Heart left ventricle (tissue), 16 donors: ENCODE data around the gene PVR. TPM values are rescaled to one million over a fixed set of nuclear protein-coding genes. Genes with fewer than 3 reads are reported as not detected.

Experiments used
- ATAC-seq, 4 donors: fragments of 200-7000 bp; cut with Tn5 transposase; one replicate each; pipeline ENCODE4 v1.9.1; 2020 to 2022; ENCODE audit warnings: moderate library complexity in 4 of 4, mild to moderate bottlenecking in 3 of 4, moderate number of reproducible peaks in 1 of 4
- DNase-seq, 5 donors: peaks; one replicate each; pipeline ENCODE4 v3.0.0-alpha.2; 2020
- H3K27ac ChIP-seq, 12 donors: fragments of 200-600 bp; sonication (generic) in 4 of 12; one replicate each; pipeline versions ENCODE4 v1.5.0 to v1.8.0; 2016 to 2022; ENCODE audit warnings: mild to moderate bottlenecking in 2 of 12
- H3K27me3 ChIP-seq, 9 donors: fragments of 200-600 bp; sonication (generic) in 2 of 9; one replicate each; pipeline versions ENCODE4 v1.5.1 to v1.8.0; 2016 to 2022; ENCODE audit warnings: mild to moderate bottlenecking in 3 of 9
- H3K36me3 ChIP-seq, 9 donors: fragments of 200-600 bp; sonication (generic) in 2 of 9; one replicate each; pipeline versions ENCODE4 v1.5.0 to v1.8.0; 2018 to 2022; ENCODE audit warnings: mild to moderate bottlenecking in 2 of 9
- H3K4me1 ChIP-seq, 12 donors: fragments of 200-600 bp; sonication (generic) in 4 of 12; one replicate each; pipeline versions ENCODE4 v1.5.0 to v1.8.0; 2016 to 2022; ENCODE audit warnings: mild to moderate bottlenecking in 3 of 12
- H3K4me3 ChIP-seq, 12 donors: fragments of 200-600 bp; sonication (generic) in 4 of 12; one replicate each; pipeline versions ENCODE4 v1.5.0 to v1.8.0; 2017 to 2022; ENCODE audit warnings: mild to moderate bottlenecking in 9 of 12, moderate library complexity in 4 of 12
- H3K9me3 ChIP-seq, 12 donors: fragments of 200-600 bp; sonication (generic) in 4 of 12; one replicate each; pipeline versions ENCODE4 v1.5.0 to v1.8.0; 2016 to 2022; ENCODE audit warnings: mild to moderate bottlenecking in 1 of 12
- POLR2A ChIP-seq, 2 donors: fragments of 450-650 bp; IDR thresholded peaks; one replicate each; pipeline ENCODE4 v1.6.1; 2017; ENCODE audit warnings: antibody characterized with exemption in 2 of 2, mild to moderate bottlenecking in 2 of 2, moderate library complexity in 2 of 2
- WGBS, 4 donors: extraction: QIAGEN DNeasy Blood & Tissue Kit in 2 of 4; methylation state at CpG; one replicate each; pipeline versions ENCODE4 v1.1.5 to v1.1.7; 2013 to 2018; 5-methylcytosine and 5-hydroxymethylcytosine counted together
- intact Hi-C, 10 donors: fragments of 100-400 bp; cut with DNase I; formaldehyde crosslinking; loops; one replicate each; pipeline versions ENCODE4 v1.11.1 to v1.14.2; 2022
- polyA plus RNA-seq, 2 donors: library from polyadenylated mRNA; stranded (reverse); fragments of 200-250 nt; gene quantifications; one replicate each; pipeline ENCODE4 v1.2.3, GENCODE V29; 2013
- total RNA-seq, 9 donors: library from RNA; depleted of rRNA in 2 of 9; stranded (reverse); fragments of >200 nt in 2 of 9; fragmentation: NEBNext Ultra II Directional in 3 of 9; extraction: Animal tissue kit (Norgen Biotek cat#: 25700) in 3 of 9; gene quantifications; one replicate each; pipeline versions ENCODE4 v1.1.0 to v1.2.4, GENCODE V29; 2016 to 2023
- TF ChIP-seq, protein P1 (sequence below), 12 donors: fragments of 200-600 bp; sonication (generic) in 4 of 12; IDR thresholded peaks; one replicate each; pipeline versions ENCODE4 v1.5.0 to v1.8.0; 2018 to 2022; ENCODE audit warnings: antibody characterized with exemption in 12 of 12, mild to moderate bottlenecking in 5 of 12
- donor health status: ischemic (EF 13 %, LVEDD 7.1; RV severe dilation, severe dysfunction).
- donor health status: healthy with polysubstance abuse.
- donor health status: DM: no; HTN: yes; CAD: no.
- donor health status: DM: no; HTN: no; CAD: no.
- donor health status: ischemic (EF 25% LVEDD 6.9; RV normal size, moderate dysfunction).
- donor health status: ischemic (EF 25% LVEDD 5.7; RV mildly dilated, moderate dysfunction).
- donor health status: healthy.
- donor health status: DM: yes; HTN: yes; CAD: no.
- donor health status: ischemic (EF 35%, LVEDD 5.7; RV mildly dilated, moderate dysfunction).
- donor health status: nonischemic (EF 11% LVEDD 7.7; RV severe dilation, severe dysfunction).
- donor health status: DM: yes; HTN: yes; CAD: no.
- donor health status: PGD.
- donor health status: ischemic (EF 29% LVEDD 5.4; RV normal size, mild dysfunction).
- donor health status: nonischemic (EF 23%, LVEDD 6.1; RV moderate dilation, normal function).

The PVR gene
- total and polyA plus RNA-seq, 11 donors, result 33.7 to 143 (median 49.1) TPM

DNA sequence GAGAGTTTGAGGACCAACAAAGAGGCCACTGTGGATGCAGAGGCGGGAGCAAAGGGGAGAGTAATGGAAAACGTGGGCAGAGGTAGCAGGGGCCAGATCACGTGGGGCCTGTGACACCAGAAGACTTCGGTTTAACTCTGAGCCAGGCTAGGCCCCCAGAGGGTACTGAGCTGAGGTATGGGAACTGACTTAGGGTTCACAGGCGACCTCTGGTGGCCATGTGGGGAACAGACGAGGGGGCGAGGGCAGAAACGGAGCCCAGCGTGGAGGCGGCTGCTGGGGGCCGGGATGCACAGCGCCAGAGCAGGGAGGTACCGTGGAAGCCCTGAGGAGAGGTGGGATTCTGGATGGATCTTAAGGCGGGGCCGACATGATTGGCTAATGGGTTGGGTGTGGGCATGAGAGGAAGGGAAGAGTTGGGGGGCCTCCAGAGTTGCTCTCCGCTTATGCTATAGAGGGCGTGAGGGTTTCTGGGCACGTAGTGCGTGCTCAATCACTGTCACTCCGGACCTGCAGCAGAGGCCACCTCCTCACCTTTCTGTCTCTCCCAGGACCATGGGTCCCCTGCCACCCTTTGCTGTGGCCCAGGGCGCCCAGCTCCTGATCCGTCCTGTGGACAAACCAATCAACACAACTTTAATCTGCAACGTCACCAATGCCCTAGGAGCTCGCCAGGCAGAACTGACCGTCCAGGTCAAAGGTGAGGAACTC is 13.7 kb downstream of the PVR start:
- Histone ChIP-seq H3K9me3 (no peaks in the 10 kb centered on the region), H3K27me3 (no peaks in the 10 kb centered on the region), H3K4me1 (peaks cover 0 to 13% (median 2%) of the 10 kb centered on the region in 12 donors), H3K4me3 (no peak overlapping the region), H3K27ac (no peak overlapping the region), H3K36me3 (peaks cover 0 to 90% (median 82%) of the 10 kb centered on the region in 9 donors)
- ATAC-seq (peak in 3 of 4 donors; percentile 62 to 71 (median 64)), DNase-seq (peak; percentile 56 to 77 (median 74))
- TF ChIP-seq POLR2A (IDR thresholded peaks at IDR 0.05), result no peak
- TF ChIP-seq, protein P1, sequence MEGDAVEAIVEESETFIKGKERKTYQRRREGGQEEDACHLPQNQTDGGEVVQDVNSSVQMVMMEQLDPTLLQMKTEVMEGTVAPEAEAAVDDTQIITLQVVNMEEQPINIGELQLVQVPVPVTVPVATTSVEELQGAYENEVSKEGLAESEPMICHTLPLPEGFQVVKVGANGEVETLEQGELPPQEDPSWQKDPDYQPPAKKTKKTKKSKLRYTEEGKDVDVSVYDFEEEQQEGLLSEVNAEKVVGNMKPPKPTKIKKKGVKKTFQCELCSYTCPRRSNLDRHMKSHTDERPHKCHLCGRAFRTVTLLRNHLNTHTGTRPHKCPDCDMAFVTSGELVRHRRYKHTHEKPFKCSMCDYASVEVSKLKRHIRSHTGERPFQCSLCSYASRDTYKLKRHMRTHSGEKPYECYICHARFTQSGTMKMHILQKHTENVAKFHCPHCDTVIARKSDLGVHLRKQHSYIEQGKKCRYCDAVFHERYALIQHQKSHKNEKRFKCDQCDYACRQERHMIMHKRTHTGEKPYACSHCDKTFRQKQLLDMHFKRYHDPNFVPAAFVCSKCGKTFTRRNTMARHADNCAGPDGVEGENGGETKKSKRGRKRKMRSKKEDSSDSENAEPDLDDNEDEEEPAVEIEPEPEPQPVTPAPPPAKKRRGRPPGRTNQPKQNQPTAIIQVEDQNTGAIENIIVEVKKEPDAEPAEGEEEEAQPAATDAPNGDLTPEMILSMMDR (IDR thresholded peaks at IDR 0.05), result peak; percentile 90 to 95 (median 93)
- intact Hi-C loops, result loop anchor here in 8 of 10 donors (1.0 to 5.0 kb wide), 6 partner anchors 81 to 87 kb away; no protein-coding TSS in a partner anchor
- WGBS, 4 donors, result 38 to 42% (median 42%) methylated on average over 25 of the region's 25 CpGs

DNA sequence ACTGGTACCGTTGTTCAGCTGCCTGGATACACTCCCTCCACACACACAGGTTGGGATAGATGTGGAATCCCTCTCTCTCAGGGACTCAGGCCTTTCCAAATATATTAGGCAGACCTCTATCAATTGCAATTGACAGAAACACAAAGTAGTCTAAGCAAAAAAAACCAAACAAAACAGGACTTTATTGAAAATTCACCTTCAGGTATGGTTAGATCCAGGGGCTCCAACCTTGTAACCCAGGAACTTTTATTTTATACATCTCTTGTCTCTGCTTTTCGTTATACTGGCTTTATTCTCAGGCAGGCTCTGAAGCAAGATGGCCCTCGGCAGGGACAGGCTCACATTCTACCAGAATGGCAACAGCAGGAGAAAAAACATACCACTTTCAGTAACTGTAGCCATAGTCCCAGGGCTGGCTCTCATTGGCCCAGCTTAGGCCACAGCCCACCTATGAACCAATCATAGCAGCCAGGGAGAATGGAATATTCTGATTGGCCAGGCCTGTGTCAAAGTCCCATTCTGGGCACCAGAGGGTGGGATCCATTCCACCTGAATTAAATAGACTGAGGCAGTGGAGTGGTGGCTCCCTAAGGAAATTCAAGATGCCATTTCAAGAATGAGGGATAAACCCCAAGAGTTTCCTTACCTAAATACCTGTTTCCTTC is 14.5 kb downstream of the PVR start:
- Histone ChIP-seq H3K36me3 (peaks cover 0 to 90% (median 82%) of the 10 kb centered on the region in 9 donors), H3K27me3 (no peaks in the 10 kb centered on the region), H3K27ac (no peak overlapping the region), H3K4me3 (no peak overlapping the region), H3K4me1 (peaks cover 0 to 13% (median 2%) of the 10 kb centered on the region in 12 donors), H3K9me3 (no peaks in the 10 kb centered on the region)
- intact Hi-C loops, result loop anchor here in 3 of 10 donors (2.0 to 5.0 kb wide), 3 partner anchors 81 to 87 kb away; no protein-coding TSS in a partner anchor
- DNase-seq (no peak), ATAC-seq (no peak)
- TF ChIP-seq, protein P1 (IDR thresholded peaks at IDR 0.05), result no peak
- no peak for TF ChIP-seq POLR2A (IDR thresholded peaks at IDR 0.05)
- WGBS, 4 donors, result 90 to 94% (median 94%) methylated on average over 3 of the region's 3 CpGs

DNA sequence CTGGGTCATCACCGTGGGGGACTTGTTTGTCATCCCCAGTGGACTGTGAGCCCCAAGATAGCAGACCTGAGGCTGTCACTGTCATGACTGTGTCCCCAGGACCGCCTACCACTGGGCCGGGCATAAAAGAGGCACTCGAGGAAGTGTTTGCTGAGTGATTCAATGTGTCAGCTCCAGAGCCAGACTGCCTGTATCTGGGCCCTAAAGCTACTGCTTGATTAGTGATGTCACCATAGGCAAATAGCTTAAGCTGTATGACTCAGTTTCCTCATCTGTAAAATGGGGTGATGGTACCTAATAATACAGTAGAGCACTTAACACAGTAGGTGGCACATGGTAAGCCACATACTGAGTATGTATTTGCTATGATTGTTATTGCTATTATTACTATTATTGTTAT is 16.4 kb downstream of the PVR start:
- intact Hi-C loops, result no loop called here
- DNase-seq (no peak), ATAC-seq (no peak)
- Histone ChIP-seq H3K4me3 (no peak overlapping the region), H3K27me3 (no peaks in the 10 kb centered on the region), H3K9me3 (no peaks in the 10 kb centered on the region), H3K36me3 (peaks cover 0 to 86% (median 74%) of the 10 kb centered on the region in 9 donors), H3K27ac (no peak overlapping the region), H3K4me1 (peaks cover 0 to 9% (median 2%) of the 10 kb centered on the region in 12 donors)
- no peak for TF ChIP-seq POLR2A (IDR thresholded peaks at IDR 0.05)
- TF ChIP-seq, protein P1 (IDR thresholded peaks at IDR 0.05), result no peak
- WGBS, 4 donors, result 90 to 94% (median 94%) methylated on average over 4 of the region's 4 CpGs

DNA sequence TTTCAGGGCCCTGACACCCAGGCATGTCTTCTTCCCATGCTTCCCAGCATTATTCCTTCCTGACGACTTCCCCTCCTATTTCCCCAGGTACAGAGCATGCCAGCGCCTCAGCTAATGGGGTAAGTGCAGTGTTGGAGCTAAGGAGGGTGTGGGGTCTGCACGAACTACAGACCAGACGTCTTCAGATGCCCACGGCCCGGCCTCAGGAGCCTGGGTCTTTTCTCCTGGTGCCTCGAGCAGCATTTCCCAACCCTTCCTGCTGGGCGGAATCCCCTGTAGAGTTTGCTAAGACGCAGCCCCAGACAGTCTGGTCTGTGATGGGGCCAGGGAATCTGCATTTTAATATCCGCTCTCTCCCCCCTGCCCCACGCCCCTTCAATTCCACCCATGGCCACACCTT is 17.5 kb downstream of the PVR start:
- Histone ChIP-seq H3K4me3 (no peak overlapping the region), H3K9me3 (no peaks in the 10 kb centered on the region), H3K27ac (no peak overlapping the region), H3K4me1 (peaks cover 0 to 9% (median 2%) of the 10 kb centered on the region in 12 donors), H3K27me3 (no peaks in the 10 kb centered on the region), H3K36me3 (peaks cover 0 to 74% (median 64%) of the 10 kb centered on the region in 9 donors)
- DNase-seq (no peak), ATAC-seq (no peak)
- no peak for TF ChIP-seq POLR2A (IDR thresholded peaks at IDR 0.05)
- 88 to 93% (median 91%) methylated on average over 11 of the region's 11 CpGs for WGBS, 4 donors
- intact Hi-C loops, result no loop called here
